NCI-H748 (cell line): Measurements from ENCODE around the gene SLC2A6.

Experiments used
- DNase-seq: peaks from one replicate; lab custom pipeline; 2025; ENCODE audit not compliant: unreplicated experiment; lab: John Stamatoyannopoulos, UW

The SLC2A6 gene

GRCh38 chr9:133483611-133484010 lies 4.7 kb upstream of the SLC2A6 start:
- no peak for DNase-seq

- DNase-seq, result peak; percentile 32
Measured at GRCh38 chr9:133477992-133478850, 678 bp downstream of the SLC2A6 start.

- DNase-seq, result no peak
Measured at GRCh38 chr9:133477461-133477860, 1.4 kb downstream of the SLC2A6 start.

GRCh38 chr9:133476941-133477340 lies 2.0 kb downstream of the SLC2A6 start:
- no peak for DNase-seq

GRCh38 chr9:133476036-133476931 lies 2.6 kb downstream of the SLC2A6 start:
- DNase-seq, result no peak

GRCh38 chr9:133475292-133476012 lies 3.4 kb downstream of the SLC2A6 start:
- DNase-seq, result no peak

- no peak for DNase-seq
Measured at GRCh38 chr9:133474853-133475252, 4.0 kb downstream of the SLC2A6 start.

GRCh38 chr9:133474215-133474614 lies 4.7 kb downstream of the SLC2A6 start:
- DNase-seq, result no peak

GRCh38 chr9:133473743-133474142 lies 5.2 kb downstream of the SLC2A6 start:
- DNase-seq, result no peak

- no peak for DNase-seq
Measured at GRCh38 chr9:133472753-133473378, 6.0 kb downstream of the SLC2A6 start.

- DNase-seq, result no peak
Measured at GRCh38 chr9:133472277-133472645, 6.6 kb downstream of the SLC2A6 start.

- DNase-seq, result no peak
Measured at GRCh38 chr9:133471551-133472276, 7.2 kb downstream of the SLC2A6 start.

- DNase-seq, result no peak
Measured at GRCh38 chr9:133470988-133471387, 7.9 kb downstream of the SLC2A6 start.

GRCh38 chr9:133470427-133470924 lies 8.4 kb downstream of the SLC2A6 start:
- no peak for DNase-seq

- DNase-seq, result no peak
Measured at GRCh38 chr9:133468777-133469421, 10.0 kb downstream of the SLC2A6 start.

GRCh38 chr9:133468374-133468773 lies 10.5 kb downstream of the SLC2A6 start:
- no peak for DNase-seq

- no peak for DNase-seq
Measured at GRCh38 chr9:133467101-133467500, 11.8 kb downstream of the SLC2A6 start.

- DNase-seq, result no peak
Measured at GRCh38 chr9:133465984-133466383, 12.9 kb downstream of the SLC2A6 start.

- DNase-seq, result no peak
Measured at GRCh38 chr9:133464638-133465037, 14.3 kb downstream of the SLC2A6 start.
